Umbilical cord (tissue), 2 donors: ENCODE measurements around the gene RNF31. TPM values are rescaled to one million over a fixed set of nuclear protein-coding genes. Genes with fewer than 3 reads are reported as not detected.
"Not testable (repeated sequence)": the region's sequence is repeated elsewhere in the genome, so short reads cannot be mapped to it uniquely, and the experiment has no call there.

Experiments
- DNase-seq: peaks from one replicate; pipeline ENCODE4 v3.0.0-alpha.2; 2015; ENCODE audit warnings: low spot score
- total RNA-seq: library from RNA; depleted of rRNA; stranded (reverse); fragments of >200 nt; gene quantifications from one replicate; pipeline ENCODE4 v1.2.3, GENCODE V29; 2014; ENCODE audit warnings: low replicate concordance; ENCODE audit not compliant: insufficient read depth

RNF31 gene
- total RNA-seq = 22.6 TPM

DNA sequence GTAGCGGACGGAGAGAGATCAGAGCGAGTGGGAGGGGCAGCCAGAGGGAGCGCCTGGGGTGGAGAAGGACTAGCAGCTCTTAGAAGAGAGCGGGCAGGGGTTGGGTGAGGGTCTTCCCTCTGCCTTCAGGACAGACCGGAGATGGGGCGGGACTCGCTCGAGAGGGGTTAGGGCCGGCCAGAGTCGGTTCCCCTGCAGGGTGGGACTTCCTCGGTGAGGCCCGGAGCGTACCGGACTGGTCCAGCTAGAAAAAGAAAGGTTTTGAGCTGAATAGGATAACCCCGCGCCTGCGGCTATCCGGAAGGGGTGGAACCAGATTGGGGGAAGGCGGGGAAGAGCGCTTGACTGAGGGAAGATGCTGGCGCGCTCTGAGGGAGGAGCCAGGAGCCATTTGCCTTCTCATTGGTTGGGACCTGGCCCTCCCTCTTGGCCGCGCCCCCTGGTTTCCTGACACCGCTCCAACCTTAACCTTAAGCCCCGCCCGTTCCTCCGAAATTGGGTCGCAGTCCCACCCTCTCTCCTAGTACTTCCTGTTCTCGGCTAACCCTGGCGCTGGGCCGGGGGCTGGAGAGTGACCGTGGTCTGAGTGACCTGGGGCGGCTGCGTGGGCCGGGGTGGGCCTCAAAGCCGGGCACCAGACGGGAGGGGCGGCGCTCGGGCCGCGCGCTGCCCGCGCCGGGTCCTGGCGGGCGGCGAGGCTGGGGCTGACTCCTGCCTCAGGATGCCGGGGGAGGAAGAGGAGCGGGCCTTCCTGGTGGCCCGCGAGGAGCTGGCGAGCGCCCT, at the start of gene RNF31:
TSS of gene RNF31 (plus strand) at position 521 of the 783 bp plus-strand sequence. CDS start at position 722, 201 bp downstream.
- DNase-seq = peak; percentile 99

DNA sequence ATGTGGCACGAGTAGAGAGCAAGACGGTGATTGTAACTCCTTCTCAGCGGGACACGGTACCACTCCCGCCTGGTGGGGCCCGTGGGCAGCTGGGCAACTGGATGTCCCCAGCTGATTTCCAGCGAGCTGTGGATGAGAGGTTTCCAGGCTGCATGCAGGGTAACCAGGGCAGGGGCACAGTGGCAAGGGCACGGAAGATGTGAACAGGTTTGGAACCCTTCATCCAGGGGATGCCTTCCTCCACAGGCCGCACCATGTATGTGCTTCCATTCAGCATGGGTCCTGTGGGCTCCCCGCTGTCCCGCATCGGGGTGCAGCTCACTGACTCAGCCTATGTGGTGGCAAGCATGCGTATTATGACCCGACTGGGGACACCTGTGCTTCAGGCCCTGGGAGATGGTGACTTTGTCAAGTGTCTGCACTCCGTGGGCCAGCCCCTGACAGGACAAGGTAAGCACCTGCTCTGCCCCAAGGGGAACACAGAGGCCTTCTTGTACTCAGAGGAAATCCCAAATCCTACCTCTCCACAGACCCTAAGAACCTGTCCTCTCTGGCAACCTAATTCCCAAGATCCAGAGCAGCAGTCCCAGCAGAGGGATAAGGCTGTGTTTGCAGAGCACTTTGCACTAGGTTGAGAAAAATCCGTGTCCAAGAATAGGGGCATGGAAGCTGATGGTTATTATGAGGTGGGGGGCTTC, 48.9 kb upstream of the RNF31 start:
- no peak for DNase-seq

DNA sequence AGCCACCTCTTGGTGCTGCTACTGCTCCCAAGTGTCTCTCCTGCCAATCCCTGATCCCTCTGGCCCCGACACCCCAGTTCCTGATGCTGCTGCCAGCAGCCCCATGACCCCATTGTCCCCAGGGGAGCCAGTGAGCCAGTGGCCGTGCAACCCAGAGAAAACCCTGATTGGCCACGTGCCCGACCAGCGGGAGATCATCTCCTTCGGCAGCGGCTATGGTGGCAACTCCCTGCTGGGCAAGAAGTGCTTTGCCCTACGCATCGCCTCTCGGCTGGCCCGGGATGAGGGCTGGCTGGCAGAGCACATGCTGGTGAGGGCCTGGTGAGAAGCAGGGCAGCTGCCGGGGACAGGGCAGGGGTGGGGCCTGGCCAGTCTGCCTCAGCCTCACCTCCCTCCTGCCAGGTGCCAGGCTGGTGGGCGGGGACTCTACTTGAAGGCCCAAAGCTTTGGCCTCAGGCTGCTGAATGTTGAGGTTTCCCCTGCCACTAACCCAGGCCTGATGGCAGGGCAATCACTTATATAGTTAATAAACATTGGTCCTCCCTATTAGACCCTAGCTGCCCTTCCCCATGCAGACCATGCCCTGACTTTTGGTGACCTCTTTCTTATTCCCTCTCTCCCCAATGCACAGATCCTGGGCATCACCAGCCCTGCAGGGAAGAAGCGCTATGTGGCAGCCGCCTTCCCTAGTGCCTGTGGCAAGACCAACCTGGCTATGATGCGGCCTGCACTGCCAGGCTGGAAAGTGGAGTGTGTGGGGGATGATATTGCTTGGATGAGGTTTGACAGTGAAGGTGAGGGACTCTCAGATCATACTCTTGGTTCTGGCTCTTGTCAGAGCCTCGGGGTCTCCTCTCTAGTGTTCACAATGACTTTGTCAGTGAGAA, 48.1 kb upstream of the RNF31 start:
- DNase-seq = no peak

DNA sequence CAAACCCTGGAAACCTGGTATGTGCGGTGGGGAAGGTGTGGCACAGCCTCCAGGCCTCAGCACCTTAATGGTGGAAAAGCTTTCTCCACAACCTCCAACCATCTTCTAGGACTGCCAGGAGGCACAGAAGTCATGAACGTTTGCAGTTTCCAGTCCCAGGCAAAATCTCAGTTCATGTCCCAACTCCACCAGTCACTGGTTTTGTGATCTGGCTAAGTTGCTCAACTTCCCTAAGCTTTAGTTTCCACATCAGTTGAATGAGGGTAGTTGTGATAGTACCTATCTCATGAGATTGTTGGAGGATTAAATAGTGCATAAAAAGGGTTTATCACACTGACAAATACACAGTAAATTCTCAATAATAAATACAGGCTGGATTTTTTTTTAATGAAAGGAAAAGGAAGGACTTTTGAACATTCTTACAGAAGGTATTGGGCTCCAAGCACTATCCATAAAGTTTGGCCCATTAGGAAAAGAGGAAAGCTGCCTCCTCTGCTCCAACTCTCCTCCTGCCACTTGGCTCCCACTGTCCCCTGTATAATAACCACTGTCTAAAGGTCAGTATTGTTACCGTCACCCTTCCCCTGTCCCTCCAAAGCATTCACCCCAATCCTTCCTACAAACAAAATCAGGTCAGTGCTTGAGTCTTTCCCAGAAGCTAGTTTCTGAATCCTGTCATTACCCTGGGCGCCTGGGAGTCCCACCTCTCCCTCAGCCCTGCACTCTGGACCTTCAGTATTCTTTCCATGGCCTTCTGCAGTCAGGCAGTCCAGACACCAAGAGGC, 46.9 kb upstream of the RNF31 start:
- no peak for DNase-seq

DNA sequence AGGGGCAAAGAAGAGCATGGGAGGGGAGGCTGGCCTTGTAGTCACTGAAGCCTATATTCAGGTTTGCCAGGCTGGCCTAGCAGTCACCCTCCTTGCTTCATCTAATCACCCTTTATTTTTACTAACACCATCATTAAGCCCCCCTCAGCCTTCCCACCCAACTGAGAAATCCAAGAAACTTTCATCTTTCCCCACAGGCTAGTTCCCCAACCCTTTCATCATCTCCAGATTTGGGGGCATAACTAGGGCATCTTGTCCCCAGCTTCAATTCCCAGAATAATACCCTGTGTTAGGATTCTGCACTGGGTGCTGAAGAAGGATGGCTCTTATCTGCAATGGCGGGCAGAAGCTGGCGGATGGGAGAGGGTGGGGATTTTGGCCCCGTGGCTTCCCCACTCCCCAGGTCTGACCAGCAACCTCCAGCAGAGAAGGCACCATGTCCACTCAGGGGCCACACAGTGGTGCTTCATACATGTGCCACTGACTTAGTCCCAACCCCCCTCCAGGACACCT, 46.3 kb upstream of the RNF31 start:
- no peak for DNase-seq

DNA sequence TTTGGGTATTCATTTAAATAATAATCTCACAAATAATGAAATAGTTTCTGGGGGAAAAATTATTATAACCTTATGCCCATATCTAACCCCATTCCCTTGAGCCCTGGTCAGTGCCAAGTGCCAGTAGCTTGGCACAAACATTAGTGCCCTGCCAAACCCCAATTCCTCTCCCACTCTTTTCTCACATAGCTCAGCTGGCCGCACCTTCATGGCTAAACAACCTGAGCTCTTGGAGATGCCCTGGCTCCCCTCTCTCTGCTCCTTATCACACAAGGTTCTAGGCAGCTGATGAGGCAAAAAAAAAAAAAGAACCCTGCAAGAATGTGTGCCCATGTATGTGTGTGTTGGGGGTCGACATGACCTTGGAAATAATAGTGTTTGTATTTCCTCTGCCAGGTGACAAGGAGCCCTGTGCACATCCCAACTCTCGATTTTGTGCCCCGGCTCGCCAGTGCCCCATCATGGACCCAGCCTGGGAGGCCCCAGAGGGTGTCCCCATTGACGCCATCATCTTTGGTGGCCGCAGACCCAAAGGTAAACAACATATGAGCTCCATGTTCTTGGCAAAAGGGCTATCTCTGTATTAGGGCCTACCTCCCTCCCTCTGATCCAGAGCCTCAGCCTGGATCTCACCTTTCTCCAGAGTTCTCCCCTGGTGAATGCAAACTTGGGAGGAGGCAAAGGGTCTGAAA, 44.8 kb upstream of the RNF31 start:
- DNase-seq = no peak

DNA sequence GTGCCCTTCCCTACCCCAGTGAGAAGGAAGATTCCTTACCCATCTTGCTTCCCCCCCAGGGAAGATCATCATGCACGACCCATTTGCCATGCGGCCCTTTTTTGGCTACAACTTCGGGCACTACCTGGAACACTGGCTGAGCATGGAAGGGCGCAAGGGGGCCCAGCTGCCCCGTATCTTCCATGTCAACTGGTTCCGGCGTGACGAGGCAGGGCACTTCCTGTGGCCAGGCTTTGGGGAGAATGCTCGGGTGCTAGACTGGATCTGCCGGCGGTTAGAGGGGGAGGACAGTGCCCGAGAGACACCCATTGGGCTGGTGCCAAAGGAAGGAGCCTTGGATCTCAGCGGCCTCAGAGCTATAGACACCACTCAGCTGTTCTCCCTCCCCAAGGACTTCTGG, 43.8 kb upstream of the RNF31 start:
- no peak for DNase-seq

DNA sequence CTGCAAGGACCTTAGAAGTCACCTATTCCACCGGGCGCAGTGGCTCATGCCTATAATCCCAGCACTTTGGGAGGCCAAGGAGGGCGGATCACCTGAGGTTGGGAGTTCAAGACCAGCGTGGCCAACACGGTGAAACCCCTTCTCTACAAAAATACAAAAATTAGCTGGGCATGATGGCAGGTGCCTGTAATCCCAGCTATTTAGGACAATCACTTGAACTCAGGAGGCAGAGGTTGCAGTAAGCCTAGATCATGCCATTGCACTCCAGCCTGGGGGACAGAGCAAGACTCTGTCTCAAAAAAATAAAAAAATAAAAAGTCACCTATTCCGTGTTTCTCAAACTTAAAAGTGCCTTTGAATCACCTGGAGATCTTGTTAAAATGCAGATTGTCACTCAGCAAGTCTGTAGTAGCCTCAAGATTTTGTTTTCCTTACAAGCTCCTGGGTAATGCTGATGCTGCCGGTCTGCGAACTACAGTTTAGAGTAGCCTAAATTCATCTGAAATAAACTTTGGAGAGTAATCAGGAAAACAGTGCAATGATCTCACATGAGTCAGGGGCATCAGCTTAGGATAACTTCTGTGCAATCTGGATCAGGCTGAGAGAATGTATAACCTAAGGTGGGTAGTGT, 41.6 kb upstream of the RNF31 start:
- not testable (repeated sequence) for DNase-seq

DNA sequence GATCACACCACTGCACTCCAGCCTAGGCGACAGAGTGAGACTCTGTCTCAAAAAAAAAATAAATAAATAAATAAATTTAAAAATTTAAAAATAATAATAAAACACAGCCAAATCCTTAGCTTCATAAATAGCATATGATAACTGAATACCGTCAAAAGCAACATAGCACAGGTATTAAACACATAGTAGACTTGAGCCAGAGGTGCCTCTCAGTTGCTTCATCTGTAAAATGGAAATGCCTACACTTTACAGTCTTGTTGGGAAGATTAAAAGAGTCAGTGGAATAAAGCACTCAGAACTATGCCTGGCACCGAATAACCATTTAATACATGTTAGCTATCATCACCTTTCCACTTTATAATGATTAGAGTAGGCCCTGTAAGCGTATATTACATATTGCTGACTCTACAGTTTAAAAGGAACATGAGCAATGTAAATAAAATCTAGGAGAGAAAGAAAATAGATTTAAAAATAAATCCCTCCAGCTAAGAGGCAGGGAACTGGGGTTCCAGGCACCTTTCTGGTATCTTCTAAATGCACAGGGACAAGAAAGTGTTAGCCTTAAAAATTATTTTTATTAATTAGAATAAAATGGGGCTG, 40.5 kb upstream of the RNF31 start:
- no peak for DNase-seq

DNA sequence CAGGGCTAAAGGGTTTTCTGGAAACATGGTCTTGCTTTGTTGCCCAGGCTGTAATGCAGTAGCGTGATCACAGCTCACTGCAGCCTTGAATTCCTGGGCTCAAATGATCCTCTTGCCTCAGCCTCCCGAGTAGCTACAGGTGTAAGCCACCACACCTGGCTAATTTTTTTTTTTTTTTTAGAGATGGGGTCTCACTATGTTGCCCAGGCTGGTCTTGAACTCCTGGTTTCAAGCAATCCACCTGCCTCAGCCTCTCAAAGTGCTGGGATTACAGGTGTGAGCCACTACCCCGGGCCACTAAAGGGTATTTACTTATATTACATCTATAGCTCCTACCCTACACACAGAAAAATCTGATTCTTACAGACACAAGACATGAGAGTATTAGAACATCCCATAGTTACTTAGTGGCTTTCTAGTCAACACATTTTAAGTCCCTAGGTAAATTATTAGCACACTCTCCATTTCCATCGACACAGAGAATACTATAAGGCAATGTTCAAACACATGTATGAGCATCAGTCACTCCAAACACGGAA, 38.9 kb upstream of the RNF31 start:
- DNase-seq = no peak

DNA sequence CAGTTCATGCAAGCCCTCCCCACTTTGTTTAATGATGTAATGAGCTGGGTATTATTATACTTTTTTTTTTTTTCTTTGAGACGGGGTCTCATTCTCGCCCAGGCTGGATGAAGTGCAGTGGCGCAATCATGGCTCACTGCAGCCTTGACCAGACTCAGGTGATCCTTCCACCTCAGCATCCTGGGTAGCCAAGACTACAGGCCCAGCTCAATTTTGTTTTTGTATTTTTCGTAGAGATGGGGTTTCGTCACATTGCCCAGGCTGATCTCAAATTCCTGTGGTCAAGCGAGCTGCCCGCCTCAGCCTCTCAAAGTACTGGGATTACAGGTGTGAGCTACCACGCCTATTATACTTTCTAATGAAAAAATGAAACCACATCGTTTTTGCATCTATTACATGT, 37.2 kb upstream of the RNF31 start:
- DNase-seq = no peak

DNA sequence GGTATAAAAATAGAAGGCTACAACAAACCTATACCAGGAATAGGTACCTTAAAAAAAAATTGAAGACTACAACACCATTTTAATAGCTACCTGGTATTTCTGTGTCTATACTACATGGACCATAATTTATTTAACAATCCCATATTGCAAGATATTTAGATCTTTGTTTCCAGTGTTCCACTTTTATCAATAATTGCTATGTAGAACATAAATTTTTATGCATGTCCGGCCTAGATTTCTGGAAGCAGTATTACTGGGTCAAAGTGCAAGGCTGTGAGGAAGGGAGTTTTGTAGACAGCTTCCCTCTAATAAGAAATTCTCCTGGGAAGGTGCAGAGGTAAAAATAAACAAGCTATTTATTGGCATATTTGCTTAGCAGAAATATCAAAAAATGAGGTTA, 36.8 kb upstream of the RNF31 start:
- no peak for DNase-seq

DNA sequence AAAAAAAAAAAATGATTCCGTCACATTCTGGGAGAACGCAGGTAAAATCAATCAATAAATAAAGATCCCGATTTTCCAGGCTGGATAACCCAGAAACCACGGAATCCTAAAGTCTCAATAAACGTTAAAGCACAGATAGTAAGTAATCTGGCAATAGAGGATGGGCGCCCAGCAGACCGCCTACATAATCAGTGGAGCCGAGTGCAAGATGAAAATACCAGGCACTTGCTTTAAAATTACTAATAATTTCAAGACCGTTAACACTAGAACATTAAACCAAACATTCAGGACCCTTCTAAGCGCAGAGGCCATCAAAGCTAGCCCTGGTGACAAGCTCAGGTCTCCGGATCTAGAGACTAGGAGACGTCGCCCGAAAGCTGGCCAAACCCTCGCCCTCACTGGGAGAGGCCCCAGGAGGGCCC, 33.9 kb upstream of the RNF31 start:
- DNase-seq = no peak

DNA sequence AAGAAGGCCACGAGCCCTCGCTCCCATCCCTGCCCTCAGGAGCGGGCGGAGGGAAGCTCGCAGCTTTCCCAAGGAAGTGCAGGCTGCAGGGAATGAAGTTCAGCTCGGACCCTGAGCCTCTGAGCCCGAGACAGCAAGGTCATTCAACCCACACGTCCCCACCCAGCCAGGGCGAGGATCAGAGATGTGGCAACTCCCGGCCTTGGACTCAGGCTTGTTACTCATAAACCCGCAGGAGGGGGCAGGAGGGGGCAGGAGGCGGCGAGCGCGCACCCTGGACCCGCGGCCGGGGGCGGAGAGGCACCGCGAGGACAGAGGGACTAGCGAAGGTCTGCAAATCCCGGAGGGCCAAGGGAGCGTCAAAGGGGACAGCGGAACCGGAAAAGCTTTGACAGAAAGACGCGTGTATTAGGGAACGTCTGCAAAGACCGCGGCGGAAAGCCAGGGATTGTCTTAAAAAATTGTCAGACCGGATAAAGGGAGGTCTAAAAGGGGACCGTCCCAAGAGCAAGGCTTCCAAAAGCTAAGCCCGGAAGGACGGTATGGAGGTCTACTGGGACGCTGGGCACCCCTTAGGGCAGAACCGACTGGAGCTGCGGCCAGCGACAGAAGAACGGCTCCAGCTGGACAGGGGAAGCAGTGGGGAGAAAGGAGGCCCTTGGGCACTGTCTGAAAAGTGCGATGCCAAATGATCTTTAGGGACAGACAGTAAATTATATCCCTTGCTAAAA, 33.3 kb upstream of the RNF31 start:
- DNase-seq = peak; percentile 95

DNA sequence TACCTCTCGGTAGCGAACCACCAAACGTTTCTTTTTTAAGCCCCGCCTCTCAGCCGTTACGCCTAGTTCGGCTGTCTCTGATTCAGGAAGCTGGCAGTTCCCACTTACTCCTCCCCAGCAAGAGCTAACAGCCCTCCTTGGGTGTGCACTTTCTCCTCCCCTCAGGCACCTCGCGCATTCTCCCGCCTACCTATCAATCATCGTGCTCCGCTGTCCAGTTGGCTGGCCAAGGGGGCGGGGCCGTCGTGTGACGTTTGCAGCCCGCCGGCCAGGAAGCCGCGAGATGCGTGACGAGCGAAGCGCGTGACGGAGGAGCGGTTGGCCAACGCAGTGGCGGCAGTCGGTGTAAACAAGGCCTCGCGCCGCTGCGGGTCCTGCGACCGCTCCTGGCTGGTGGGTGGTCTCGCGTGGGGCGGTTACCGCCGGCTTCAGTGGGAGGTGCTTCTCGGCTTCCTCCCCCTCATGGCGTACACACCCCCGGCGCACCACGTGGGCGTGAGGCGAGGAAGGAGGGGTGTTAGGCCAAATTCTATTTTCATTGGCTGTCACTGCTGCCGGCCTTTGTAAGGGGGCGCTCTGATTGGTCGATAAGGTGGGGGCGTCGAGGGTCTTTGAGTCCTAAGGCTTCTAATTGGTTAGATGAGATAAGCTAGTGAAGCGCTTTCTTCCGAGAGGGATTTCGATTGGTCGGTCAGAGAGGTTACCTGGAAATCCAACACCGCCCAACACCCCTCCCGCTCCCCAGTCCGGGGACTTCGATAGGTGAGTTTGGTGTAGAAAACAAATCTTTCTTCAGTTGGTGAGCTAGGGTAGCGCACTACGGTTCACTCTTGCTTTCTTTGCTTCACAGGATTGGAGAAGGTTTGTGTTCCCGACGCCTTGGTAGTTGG, 32.5 kb upstream of the RNF31 start, which contains the start of the genes DCAF11 and NRL:
TSS of gene DCAF11 (plus strand) at position 246 of the 890 bp plus-strand sequence. CDS start 818 bp downstream, outside the sequence.
TSS of gene NRL (minus strand) at position 418 of the 890 bp plus-strand sequence. CDS start 32,101 bp downstream, outside the sequence.
- DNase-seq = peak; percentile 100

DNA sequence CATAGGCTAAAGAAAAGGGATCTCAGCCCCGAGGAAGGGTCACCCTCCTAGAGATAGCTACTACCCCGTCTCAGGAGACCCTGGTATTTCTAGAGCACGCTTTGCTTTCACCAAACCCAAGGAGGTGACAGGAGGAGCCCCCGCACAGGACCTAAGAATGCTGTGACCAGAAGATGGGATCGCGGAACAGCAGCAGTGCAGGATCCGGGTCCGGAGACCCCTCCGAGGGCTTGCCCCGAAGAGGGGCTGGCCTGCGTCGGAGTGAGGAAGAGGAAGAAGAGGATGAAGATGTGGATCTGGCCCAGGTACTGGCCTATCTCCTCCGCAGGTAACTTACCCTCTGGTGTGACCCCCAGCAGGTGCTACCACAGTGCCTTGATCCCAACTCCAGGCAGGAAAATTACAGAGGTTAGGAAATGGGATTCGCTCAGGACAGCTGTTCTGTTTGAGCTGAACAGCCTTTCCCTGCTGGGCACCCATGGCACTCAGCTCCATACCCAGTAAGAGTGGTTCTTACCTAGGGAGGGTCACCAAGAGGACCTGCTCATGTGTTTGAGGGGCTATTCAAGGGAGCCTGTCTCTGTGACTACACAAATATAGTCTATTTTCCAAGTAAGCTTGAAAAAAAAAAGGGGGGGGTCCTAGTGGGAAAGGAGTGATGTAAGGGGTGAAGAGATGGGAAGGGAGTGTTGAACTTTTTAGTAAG, 31.7 kb upstream of the RNF31 start:
- no peak for DNase-seq
